Cardiac muscle cell (in vitro differentiated cells and primary cell): ENCODE results near the gene PRRX1. TPM values are rescaled to one million over a fixed set of nuclear protein-coding genes. Genes with fewer than 3 reads are reported as not detected.

Experiments used
- DNase-seq, 2 donors: peaks; one replicate each; pipeline versions ENCODE4 v3.0.0 to v3.0.0-alpha.2; 2010 to 2017; ENCODE audit warnings: low read depth in 1 of 2, low spot score in 1 of 2
- H3K27ac ChIP-seq: fragments of 200-600 bp; sonication (generic); 2 replicates; pipeline ENCODE4 v1.5.1; 2016
- H3K27me3 ChIP-seq: fragments of 200-600 bp; sonication (generic); 2 replicates; pipeline ENCODE4 v1.6.0; 2016; ENCODE audit warnings: control low read depth
- H3K36me3 ChIP-seq: fragments of 200-600 bp; sonication (generic); 2 replicates; pipeline ENCODE4 v1.5.1; 2016; ENCODE audit warnings: control low read depth
- H3K4me1 ChIP-seq: fragments of 200-600 bp; sonication (generic); 2 replicates; pipeline ENCODE4 v1.8.1; 2017; ENCODE audit warnings: low read depth, mild to moderate bottlenecking, mixed run types
- H3K4me3 ChIP-seq: fragments of 200-600 bp; sonication (generic); 2 replicates; pipeline ENCODE4 v1.5.1; 2016; ENCODE audit warnings: mild to moderate bottlenecking
- H3K9me3 ChIP-seq: fragments of 200-600 bp; sonication (generic); 2 replicates; pipeline ENCODE4 v1.5.1; 2017; ENCODE audit warnings: low read depth, mild to moderate bottlenecking, control low read depth
- CTCF ChIP-seq: IDR thresholded peaks from 2 replicates; pipeline ENCODE4 v1.5.1; 2012; ENCODE audit warnings: low read depth, mild to moderate bottlenecking, low read length
- polyA plus RNA-seq: library from polyadenylated mRNA; unstranded; fragments of >200 nt; fragmentation: Nextera tagmentation; extraction: Ambion mirVana; gene quantifications from 2 replicates; pipeline ENCODE4 v1.2.1, GENCODE V29; 2016
- total RNA-seq: library from RNA; depleted of rRNA; stranded (reverse); fragments of >200 nt; gene quantifications from 2 replicates; pipeline ENCODE4 v1.2.3, GENCODE V29; 2016

The PRRX1 gene
- total and polyA plus RNA-seq, 2 experiments from 2014 or later: 1.1 to 1.2 TPM

GRCh38 chr1:170699696-170700095, 35.8 kb downstream of the PRRX1 start:
- no peak overlapping the region for H3K4me3 ChIP-seq
- no peaks in the 10 kb centered on the region for H3K9me3 ChIP-seq
- H3K36me3 ChIP-seq: no peaks in the 10 kb centered on the region
- no peaks in the 10 kb centered on the region for H3K27me3 ChIP-seq
- DNase-seq: no peak
- H3K4me1 ChIP-seq: peaks cover 32% of the 10 kb centered on the region
- H3K27ac ChIP-seq: peak overlapping the region; percentile 69
- no peak for TF ChIP-seq CTCF

GRCh38 chr1:170700842-170701615, 37.1 kb downstream of the PRRX1 start:
- no peak for TF ChIP-seq CTCF
- Histone ChIP-seq H3K4me1 (peaks cover 32% of the 10 kb centered on the region), H3K27ac (no peak overlapping the region), H3K4me3 (no peak overlapping the region), H3K36me3 (no peaks in the 10 kb centered on the region), H3K27me3 (no peaks in the 10 kb centered on the region), H3K9me3 (no peaks in the 10 kb centered on the region)
- peak in 1 of 2 donors; percentile 48 for DNase-seq

- no peak for DNase-seq
- TF ChIP-seq CTCF: no peak
- no peak overlapping the region for H3K4me3 ChIP-seq
- H3K27me3 ChIP-seq: no peaks in the 10 kb centered on the region
- peaks cover 28% of the 10 kb centered on the region for H3K4me1 ChIP-seq
- no peaks in the 10 kb centered on the region for H3K36me3 ChIP-seq
- H3K9me3 ChIP-seq: no peaks in the 10 kb centered on the region
- no peak overlapping the region for H3K27ac ChIP-seq
Measured at GRCh38 chr1:170701962-170702361, 38.0 kb downstream of the PRRX1 start.

- Histone ChIP-seq H3K4me1 (peaks cover 11% of the 10 kb centered on the region), H3K4me3 (no peak overlapping the region), H3K36me3 (no peaks in the 10 kb centered on the region), H3K27me3 (no peaks in the 10 kb centered on the region), H3K27ac (no peak overlapping the region), H3K9me3 (no peaks in the 10 kb centered on the region)
- no peak for DNase-seq
- no peak for TF ChIP-seq CTCF
Measured at GRCh38 chr1:170703591-170703990, 39.7 kb downstream of the PRRX1 start.

GRCh38 chr1:170704256-170704655, 40.3 kb downstream of the PRRX1 start:
- no peaks in the 10 kb centered on the region for H3K27me3 ChIP-seq
- H3K27ac ChIP-seq: no peak overlapping the region
- H3K9me3 ChIP-seq: no peaks in the 10 kb centered on the region
- no peak for TF ChIP-seq CTCF
- no peak for DNase-seq
- H3K4me3 ChIP-seq: no peak overlapping the region
- H3K36me3 ChIP-seq: no peaks in the 10 kb centered on the region
- peaks cover 5% of the 10 kb centered on the region for H3K4me1 ChIP-seq
